IMR-90 (cell line): Measurements from ENCODE around the gene VAMP5. TPM values are rescaled to one million over a fixed set of nuclear protein-coding genes. Genes with fewer than 3 reads are reported as not detected.
A peak's percentile ranks its signal among the peaks of the same experiment; 100 is the strongest.

ENCODE experiments used
- ATAC-seq: fragments of 200-7000 bp; cut with Tn5 transposase; 2 replicates; pipeline ENCODE4 v1.9.1; 2020; ENCODE audit warnings: low read depth, mild to moderate bottlenecking, moderate library complexity
- BruUV-seq: library from RNA; stranded (reverse); fragments of 400-500 nt; replicated peaks from 2 replicates; lab custom pipeline; 2021; lab: Mats Ljungman, UMichigan
- CTCF ChIA-PET: fragments of 300-600 bp; formaldehyde crosslinking; extraction: SDS; loops from one replicate; lab custom pipeline; 2021; ENCODE audit warnings: antibody characterized with exemption; lab: Yijun Ruan, JAX
- POLR2A ChIA-PET: fragments of 300-600 bp; sonication (Branson Sonifier 250); formaldehyde crosslinking; loops from one replicate; lab custom pipeline; 2022; ENCODE audit warnings: antibody characterized with exemption; ENCODE audit not compliant: unreplicated experiment; lab: Charles Lee
- DNase-seq: peaks from one replicate; pipeline ENCODE4 v3.0.0; 2013
- H2AFZ ChIP-seq: replicated peaks from 2 replicates; pipeline ENCODE3; 2013; ENCODE audit warnings: low read length, mild to moderate bottlenecking; ENCODE audit not compliant: poor library complexity
- H2AK5ac ChIP-seq: 2 replicates; pipeline ENCODE4 v1.6.1; 2013; ENCODE audit warnings: low read depth, low read length, inconsistent platforms
- H2AK9ac ChIP-seq: replicated peaks from 2 replicates; pipeline ENCODE3; 2013; ENCODE audit warnings: mild to moderate bottlenecking, low read depth, low read length, moderate library complexity; ENCODE audit not compliant: poor library complexity
- H2BK120ac ChIP-seq: 2 replicates; pipeline ENCODE4 v1.6.1; 2013; ENCODE audit warnings: low read depth, low read length, inconsistent platforms
- H2BK15ac ChIP-seq: 3 replicates; pipeline ENCODE4 v1.6.1; 2013; ENCODE audit warnings: low read depth, low read length, inconsistent platforms
- H2BK20ac ChIP-seq: 2 replicates; pipeline ENCODE4 v1.6.1; 2013; ENCODE audit warnings: low read depth, mild to moderate bottlenecking, inconsistent platforms, low read length, moderate library complexity
- H2BK5ac ChIP-seq: 2 replicates; pipeline ENCODE4 v1.6.1; 2013; ENCODE audit warnings: mild to moderate bottlenecking, low read depth, low read length, inconsistent platforms; ENCODE audit not compliant: poor library complexity, severe bottlenecking
- H3K14ac ChIP-seq: replicated peaks from 2 replicates; pipeline ENCODE4 v1.6.1; 2013; ENCODE audit warnings: low read depth, low read length, inconsistent platforms
- H3K18ac ChIP-seq: 2 replicates; pipeline ENCODE4 v1.6.1; 2013; ENCODE audit warnings: low read depth, low read length, control low read depth
- H3K23ac ChIP-seq: 2 replicates; pipeline ENCODE4 v1.6.1; 2013; ENCODE audit warnings: low read depth, low read length, inconsistent platforms
- H3K27ac ChIP-seq: 2 replicates; pipeline ENCODE4 v1.5.1; 2013; ENCODE audit warnings: mild to moderate bottlenecking, control low read depth, low read length; ENCODE audit not compliant: insufficient read depth
- H3K27me3 ChIP-seq: 2 replicates; pipeline ENCODE4 v1.6.1; 2013; ENCODE audit warnings: low read length; ENCODE audit not compliant: control insufficient read depth, insufficient read depth
- H3K36me3 ChIP-seq: 2 replicates; pipeline ENCODE4 v1.6.1; 2013; ENCODE audit warnings: low read length, mixed read lengths; ENCODE audit not compliant: control insufficient read depth, insufficient read depth
- H3K4ac ChIP-seq: 2 replicates; pipeline ENCODE4 v1.6.1; 2013; ENCODE audit warnings: low read depth, low read length, inconsistent platforms
- H3K4me1 ChIP-seq: 2 replicates; pipeline ENCODE4 v1.6.1; 2013; ENCODE audit warnings: low read length, mixed read lengths; ENCODE audit not compliant: control insufficient read depth, insufficient read depth
- H3K4me2 ChIP-seq: 2 replicates; pipeline ENCODE4 v1.6.1; 2013; ENCODE audit warnings: low read depth, mild to moderate bottlenecking, control low read depth, low read length, moderate library complexity
- H3K4me3 ChIP-seq: 2 replicates; pipeline ENCODE4 v1.5.1; 2013; ENCODE audit warnings: low read depth, mild to moderate bottlenecking, control low read depth, low read length, moderate library complexity; ENCODE audit not compliant: insufficient read depth
- H3K56ac ChIP-seq: 2 replicates; pipeline ENCODE4 v1.6.1; 2013; ENCODE audit warnings: low read length, inconsistent platforms; ENCODE audit not compliant: insufficient read depth; ENCODE audit errors: extremely low read depth
- H3K79me1 ChIP-seq, 2 experiments: 2 replicates each; pipeline ENCODE4 v1.6.1; 2013; ENCODE audit warnings: low read length in 2 of 2, inconsistent platforms in 1 of 2, low read depth in 1 of 2
- H3K9ac ChIP-seq: 2 replicates; pipeline ENCODE4 v1.6.1; 2013; ENCODE audit warnings: low read depth, low read length, control low read depth
- H3K9me1 ChIP-seq: 2 replicates; pipeline ENCODE4 v1.6.1; 2013; ENCODE audit warnings: low read length, inconsistent platforms; ENCODE audit not compliant: insufficient read depth
- H3K9me3 ChIP-seq: 2 replicates; pipeline ENCODE4 v1.6.1; 2013; ENCODE audit warnings: low read length; ENCODE audit not compliant: control insufficient read depth, insufficient read depth
- H4K20me1 ChIP-seq: 2 replicates; pipeline ENCODE4 v1.6.1; 2013; ENCODE audit warnings: low read length, inconsistent platforms; ENCODE audit not compliant: insufficient read depth
- H4K5ac ChIP-seq: 2 replicates; pipeline ENCODE4 v1.6.1; 2013; ENCODE audit warnings: mild to moderate bottlenecking, low read depth, low read length, control low read depth
- H4K8ac ChIP-seq, 2 experiments: 2 replicates each; pipeline ENCODE4 v1.6.1; 2013; ENCODE audit warnings: low read depth in 2 of 2, low read length in 2 of 2, control low read depth in 1 of 2, inconsistent platforms in 1 of 2
- H4K91ac ChIP-seq: 2 replicates; pipeline ENCODE4 v1.6.1; 2013; ENCODE audit warnings: low read depth, low read length, inconsistent platforms; ENCODE audit not compliant: insufficient read depth
- CEBPB ChIP-seq: IDR thresholded peaks from 2 replicates; pipeline ENCODE4 v1.6.1; 2012; ENCODE audit warnings: low read depth, low read length, improper control_type of control experiment
- CHD1 ChIP-seq: IDR thresholded peaks from 2 replicates; pipeline ENCODE4 v1.6.1; 2012; ENCODE audit warnings: low read depth, low read length, improper control_type of control experiment
- CTCF ChIP-seq: conservative IDR thresholded peaks from 2 replicates; pipeline ENCODE4 v1.5.1; 2012; ENCODE audit warnings: mild to moderate bottlenecking, low read depth, low read length, improper control_type of control experiment
- ELK1 ChIP-seq: fragments of 150-350 bp; IDR thresholded peaks from 2 replicates; pipeline ENCODE4 v1.6.1; 2016; ENCODE audit warnings: low read depth, mild to moderate bottlenecking, low read length, moderate library complexity, borderline replicate concordance
- FOS ChIP-seq: fragments of 150-350 bp; IDR thresholded peaks from 2 replicates; pipeline ENCODE4 v1.6.1; 2016; ENCODE audit warnings: low read depth, low read length
- MAFK ChIP-seq: IDR thresholded peaks from 2 replicates; pipeline ENCODE4 v1.6.1; 2012; ENCODE audit warnings: low read depth, low read length, improper control_type of control experiment
- MXI1 ChIP-seq: IDR thresholded peaks from 2 replicates; pipeline ENCODE4 v1.6.1; 2012; ENCODE audit warnings: low read depth, mild to moderate bottlenecking, low read length, moderate library complexity, borderline replicate concordance
- NFE2L2 ChIP-seq: fragments of 150-350 bp; IDR thresholded peaks from 2 replicates; pipeline ENCODE4 v1.6.1; 2016; ENCODE audit warnings: low read depth, mild to moderate bottlenecking, low read length
- POLR2A ChIP-seq: IDR thresholded peaks from 2 replicates; pipeline ENCODE4 v1.6.1; 2012; ENCODE audit warnings: mild to moderate bottlenecking, low read depth, low read length
- RAD21 ChIP-seq: IDR thresholded peaks from 2 replicates; pipeline ENCODE4 v1.6.1; 2012; ENCODE audit warnings: low read length, improper control_type of control experiment
- RCOR1 ChIP-seq: IDR thresholded peaks from 2 replicates; pipeline ENCODE4 v1.6.1; 2012; ENCODE audit warnings: mild to moderate bottlenecking, low read length, improper control_type of control experiment; ENCODE audit not compliant: insufficient replicate concordance
- RFX5 ChIP-seq: IDR thresholded peaks from 2 replicates; pipeline ENCODE4 v1.8.0; 2012; ENCODE audit warnings: low read depth, mild to moderate bottlenecking, low read length, moderate library complexity
- SMC3 ChIP-seq: fragments of 150-350 bp; IDR thresholded peaks from 2 replicates; pipeline ENCODE4 v1.6.1; 2016; ENCODE audit warnings: low read depth, mild to moderate bottlenecking, antibody characterized with exemption, low read length, moderate library complexity
- USF2 ChIP-seq: fragments of 150-350 bp; IDR thresholded peaks from 2 replicates; pipeline ENCODE4 v1.6.1; 2017; ENCODE audit warnings: mild to moderate bottlenecking, antibody characterized with exemption, low read length, low read depth
- WGBS, 2 experiments: methylation state at CpG; one replicate each; pipeline versions ENCODE4 v1.1.5 to v1.1.7; 2013; ENCODE audit warnings: missing lambda C conversion rate in 2 of 2; ENCODE audit not compliant: insufficient read length in 1 of 2; ENCODE audit errors: extremely low coverage in 2 of 2; 5-methylcytosine and 5-hydroxymethylcytosine counted together
- dilution Hi-C: fragments of 300-500 bp; cut with HindIII; formaldehyde crosslinking; loops from one replicate; pipeline ENCODE4 v1.14.3; 2018; ENCODE audit warnings: low sequenced_read_pairs; ENCODE audit not compliant: unreplicated experiment
- in situ Hi-C: fragments of 300-500 bp; cut with MboI; formaldehyde crosslinking; loops from 3 replicates; pipeline ENCODE4 v1.14.3; 2019; ENCODE audit warnings: low sequenced_read_pairs, inconsistent platforms, mixed read lengths
- intact Hi-C: fragments of 100-400 bp; cut with micrococcal nuclease; formaldehyde crosslinking; loops from 2 replicates; pipeline ENCODE4 v1.10.0; 2022
- polyA plus RNA-seq, 3 experiments: library from polyadenylated mRNA; depleted of rRNA; stranded (reverse); fragments of >200 nt; gene quantifications; 2 replicates each; pipeline ENCODE4 v1.2.3, GENCODE V29; 2012; ENCODE audit warnings: low replicate concordance in 1 of 3
- total RNA-seq: library from RNA; depleted of rRNA; stranded (reverse); fragments of >200 nt; gene quantifications from 2 replicates; pipeline ENCODE4 v1.2.3, GENCODE V29; 2012

VAMP5 gene
- total and polyA plus RNA-seq, 2 of the 4 experiments (the other 2 are of a cell fraction), result 13.8 to 103 TPM

- Histone ChIP-seq H3K27me3 (no peaks in the 10 kb centered on the region), H4K20me1 (peaks cover 15% of the 10 kb centered on the region), H3K27ac (no peak overlapping the region), H2AK9ac (no peak overlapping the region), H3K4me3 (no peak overlapping the region), H3K4me2 (no peak overlapping the region), H4K5ac (no peak overlapping the region), H3K9me3 (no peaks in the 10 kb centered on the region), H3K9me1 (no peaks in the 10 kb centered on the region), H3K4me1 (0 out of 2 replicates have a peak, but pooled peaks cover 4% of the 10 kb centered on the region), H2AFZ (no peak overlapping the region), H4K91ac (no peak overlapping the region), H2BK20ac (no peak overlapping the region), H3K23ac (0 out of 2 replicates have a peak overlapping the region, but pooled peaks have one; percentile 11), H4K8ac (no peak overlapping the region), H3K56ac (no peak overlapping the region), H2BK5ac (no peak overlapping the region), H2BK120ac (no peak overlapping the region), H3K14ac (0 out of 2 replicates have a peak overlapping the region, but pooled peaks have one; percentile 5), H3K18ac (no peak overlapping the region), H3K9ac (no peak overlapping the region), H3K79me1 (peaks cover 6 to 41% of the 10 kb centered on the region in 2 experiments), H2BK15ac (no peak overlapping the region), H3K36me3 (peaks cover 56% of the 10 kb centered on the region), H3K4ac (no peak overlapping the region), H2AK5ac (no peak overlapping the region)
- ATAC-seq (peak; percentile 68), DNase-seq (peak; percentile 50)
- in situ Hi-C loops, result loop anchor here (5.0 kb wide), 1 partner anchor 177 kb away; no protein-coding TSS in a partner anchor
- TF ChIP-seq NFE2L2 (no peak), RAD21 (no peak), FOS (no peak), MXI1 (no peak), ELK1 (no peak), POLR2A (no peak), CEBPB (no peak), SMC3 (no peak), CHD1 (no peak), RFX5 (no peak), USF2 (no peak), RCOR1 (no peak), MAFK (no peak), CTCF (no peak)
- ChIA-PET POLR2A (no interaction called here), CTCF (interaction anchor here (0.6 to 2.7 kb wide), 3 partner anchors 14 to 73 kb away, joined by 4 to 18 read pairs (median 7); no protein-coding TSS in a partner anchor)
- dilution Hi-C loops, result no loop called here
- WGBS, 2 experiments, result 37% methylated on average over 2 of the region's 4 CpGs; no CpG with 5 or more reads in 1 of the 2 experiments
- intact Hi-C loops, result no loop called here
- no TSS peak for BruUV-seq
Observed at GRCh38 chr2:85635636-85636035, 51.4 kb downstream of the VAMP5 start.
